HCT116 (cell line): ENCODE data around the gene TBX3. TPM values are rescaled to one million over a fixed set of nuclear protein-coding genes. Genes with fewer than 3 reads are reported as not detected.

Source experiments
- ATAC-seq: fragments of 200-7000 bp; cut with Tn5 transposase; 2 replicates; pipeline ENCODE4 v1.9.1; 2020; ENCODE audit warnings: mild to moderate bottlenecking, moderate library complexity
- BruUV-seq: library from RNA; stranded (reverse); fragments of 400-500 nt; replicated peaks from 2 replicates; lab custom pipeline; 2021; lab: Mats Ljungman, UMichigan
- CTCF ChIA-PET: fragments of 300-600 bp; sonication (Branson Sonifier 250); formaldehyde crosslinking; loops from one replicate; lab custom pipeline; 2021; ENCODE audit warnings: antibody characterized with exemption; lab: Charles Lee
- POLR2A ChIA-PET: fragments of 300-600, 350-600 bp; sonication (Branson Sonifier 250); formaldehyde crosslinking; loops from one replicate; lab custom pipeline; 2021; ENCODE audit warnings: antibody characterized with exemption; lab: Charles Lee
- RAD21 ChIA-PET, 2 experiments: fragments of 300-600 bp; sonication (Branson Sonifier 250); formaldehyde crosslinking; loops; one replicate each; lab custom pipeline; 2023; ENCODE audit warnings: low total read pairs in 2 of 2; ENCODE audit not compliant: uncharacterized antibody in 2 of 2, unreplicated experiment in 2 of 2, low non-redundant PET in 1 of 2; lab: Charles Lee
- DNase-seq: peaks from one replicate; pipeline ENCODE4 v3.0.0-alpha.2; 2010; ENCODE audit warnings: low read depth, low spot score
- H2AFZ ChIP-seq: fragments of 200-600 bp; shearing (Covaris generic), sonication (generic); 2 replicates; pipeline ENCODE4 v1.6.1; 2017; ENCODE audit warnings: low read depth, mixed run types, mixed read lengths, antibody characterized with exemption, low read length; ENCODE audit not compliant: poor library complexity, severe bottlenecking
- H3K27ac ChIP-seq: 2 replicates; pipeline ENCODE4 v1.5.1; 2012; ENCODE audit warnings: low read depth, low read length
- H3K27me3 ChIP-seq: fragments of 200-600 bp; sonication (generic); 2 replicates; pipeline ENCODE4 v1.6.1; 2016; ENCODE audit warnings: mixed run types, low read length, mixed read lengths; ENCODE audit not compliant: insufficient read depth
- H3K36me3 ChIP-seq, 2 experiments: fragments of 200-500 bp in 1 of 2; fragments of 200-600 bp in 1 of 2; sonication (Bioruptor generic) in 1 of 2; sonication (generic) in 1 of 2; 2 replicates each; pipeline versions ENCODE4 v1.5.1 to v1.6.1; 2014 to 2016; ENCODE audit warnings: low read length in 2 of 2, inconsistent platforms in 1 of 2, mixed read lengths in 1 of 2, mixed run types in 1 of 2; ENCODE audit not compliant: insufficient read depth in 2 of 2, control insufficient read depth in 1 of 2
- H3K4me1 ChIP-seq, 2 experiments: fragments of 200-600 bp in 1 of 2; sonication (generic) in 1 of 2; 2 replicates each; pipeline versions ENCODE4 v1.5.1 to v1.6.1; 2012 to 2017; ENCODE audit warnings: low read length in 2 of 2, inconsistent platforms in 1 of 2, mild to moderate bottlenecking in 1 of 2, mixed read lengths in 1 of 2, mixed run types in 1 of 2, moderate library complexity in 1 of 2; ENCODE audit not compliant: insufficient read depth in 2 of 2, control insufficient read depth in 1 of 2
- H3K4me2 ChIP-seq: fragments of 200-600 bp; sonication (generic); 2 replicates; pipeline ENCODE4 v1.6.1; 2017; ENCODE audit warnings: mixed run types, low read length, mixed read lengths
- H3K4me3 ChIP-seq, 2 experiments: fragments of 200-600 bp in 1 of 2; sonication (generic) in 1 of 2; replicated peaks in 1 of 2; 2 replicates each; pipeline ENCODE4 v1.5.1; 2011 to 2016; ENCODE audit warnings: low read length in 2 of 2, control low read depth in 1 of 2, low read depth in 1 of 2, mild to moderate bottlenecking in 1 of 2, mixed read lengths in 1 of 2, mixed run types in 1 of 2
- H3K79me2 ChIP-seq: fragments of 200-600 bp; sonication (generic); 2 replicates; pipeline ENCODE4 v1.6.1; 2017; ENCODE audit warnings: mild to moderate bottlenecking, mixed run types, low read length, moderate library complexity, mixed read lengths; ENCODE audit not compliant: insufficient read depth
- H3K9ac ChIP-seq: fragments of 200-600 bp; sonication (generic); 2 replicates; pipeline ENCODE4 v1.6.1; 2016; ENCODE audit warnings: low read length, mixed read lengths
- H3K9me2 ChIP-seq: fragments of 200-600 bp; sonication (generic), shearing (Covaris generic); 2 replicates; pipeline ENCODE4 v1.6.1; 2017; ENCODE audit warnings: mixed run types, mild to moderate bottlenecking, moderate library complexity; ENCODE audit not compliant: insufficient read depth
- H3K9me3 ChIP-seq, 2 experiments: fragments of 200-500 bp in 1 of 2; fragments of 200-600 bp in 1 of 2; sonication (Bioruptor generic) in 1 of 2; sonication (generic) in 1 of 2; 2 replicates each; pipeline ENCODE4 v1.6.1; 2014 to 2017; ENCODE audit warnings: low read length in 2 of 2, mixed read lengths in 2 of 2, inconsistent platforms in 1 of 2, low read depth in 1 of 2, mild to moderate bottlenecking in 1 of 2, mixed run types in 1 of 2, moderate library complexity in 1 of 2; ENCODE audit not compliant: control insufficient read depth in 1 of 2, insufficient read depth in 1 of 2
- H4K20me1 ChIP-seq: fragments of 200-600 bp; sonication (generic), shearing (Covaris generic); 2 replicates; pipeline ENCODE4 v1.6.1; 2017; ENCODE audit warnings: mixed run types, mild to moderate bottlenecking, moderate library complexity; ENCODE audit not compliant: insufficient read depth
- CBX3 ChIP-seq: IDR thresholded peaks from 2 replicates; pipeline ENCODE4 v1.6.1; 2012; ENCODE audit warnings: low read depth
- CEBPB ChIP-seq: IDR thresholded peaks from 2 replicates; pipeline ENCODE4 v1.6.1; 2012; ENCODE audit warnings: low read depth
- EGR1 ChIP-seq: IDR thresholded peaks from 2 replicates; pipeline ENCODE4 v1.6.1; 2012; ENCODE audit warnings: low read depth
- ELF1 ChIP-seq: IDR thresholded peaks from 2 replicates; pipeline ENCODE4 v1.6.1; 2012; ENCODE audit warnings: low read depth, borderline replicate concordance
- EZH2 ChIP-seq: fragments of 200-600 bp; sonication (generic); IDR thresholded peaks from 2 replicates; pipeline ENCODE4 v1.6.1; 2017; ENCODE audit warnings: antibody characterized with exemption, mixed run types
- EZH2phosphoT487 ChIP-seq: fragments of 200-600 bp; IDR thresholded peaks from 2 replicates; pipeline ENCODE4 v1.6.1; 2018; ENCODE audit warnings: antibody characterized with exemption, borderline replicate concordance
- FOSL1 ChIP-seq: IDR thresholded peaks from 2 replicates; pipeline ENCODE4 v1.6.1; 2012; ENCODE audit warnings: low read depth
- JUND ChIP-seq: IDR thresholded peaks from 2 replicates; pipeline ENCODE4 v1.6.1; 2012
- POLR2A ChIP-seq: IDR thresholded peaks from 2 replicates; pipeline ENCODE4 v1.7.0; 2011; ENCODE audit warnings: borderline replicate concordance; ENCODE audit not compliant: insufficient read depth, insufficient read length; ENCODE audit errors: extremely low read depth
- RAD21 ChIP-seq: IDR thresholded peaks from 2 replicates; pipeline ENCODE4 v1.6.1; 2012; ENCODE audit warnings: low read depth, mild to moderate bottlenecking
- SP1 ChIP-seq: IDR thresholded peaks from 2 replicates; pipeline ENCODE4 v1.6.1; 2012; ENCODE audit warnings: low read depth
- SRF ChIP-seq: IDR thresholded peaks from 2 replicates; pipeline ENCODE4 v1.6.1; 2012; ENCODE audit warnings: low read depth
- YY1 ChIP-seq: IDR thresholded peaks from 2 replicates; pipeline ENCODE4 v1.6.1; 2011; ENCODE audit warnings: low read length, low read depth, moderate library complexity, mild to moderate bottlenecking; ENCODE audit not compliant: insufficient replicate concordance; ENCODE audit errors: extremely low read depth
- ZFX ChIP-seq: fragments of 450-650 bp; IDR thresholded peaks from 2 replicates; pipeline ENCODE4 v1.6.1; 2017
- ZNF274 ChIP-seq: fragments of 200-500 bp; sonication (Bioruptor generic); IDR thresholded peaks from 2 replicates; pipeline ENCODE4 v1.6.1; 2014; ENCODE audit warnings: mild to moderate bottlenecking, low read depth, low read length, inconsistent platforms
- intact Hi-C: fragments of 100-400 bp; cut with micrococcal nuclease; formaldehyde crosslinking; loops from 2 replicates; pipeline ENCODE4 v1.10.0; 2022
- total RNA-seq: library from RNA; stranded (reverse); gene quantifications from one replicate; pipeline ENCODE4 v1.2.1, GENCODE V29; 2021; ENCODE audit not compliant: unreplicated experiment
- TF ChIP-seq, protein P1 (sequence below): IDR thresholded peaks from 2 replicates; pipeline ENCODE4 v1.6.1; 2012
- TF ChIP-seq, protein P2 (sequence below): IDR thresholded peaks from 2 replicates; pipeline ENCODE4 v1.6.1; 2011; ENCODE audit warnings: mild to moderate bottlenecking, low read length, moderate library complexity; ENCODE audit not compliant: insufficient replicate concordance; ENCODE audit errors: extremely low read depth
- TF ChIP-seq, protein P3 (sequence below): IDR thresholded peaks from 2 replicates; pipeline ENCODE4 v1.6.1; 2012

TBX3 gene
- total RNA-seq, 1 experiment from 2014 or later: 12.8 TPM

DNA sequence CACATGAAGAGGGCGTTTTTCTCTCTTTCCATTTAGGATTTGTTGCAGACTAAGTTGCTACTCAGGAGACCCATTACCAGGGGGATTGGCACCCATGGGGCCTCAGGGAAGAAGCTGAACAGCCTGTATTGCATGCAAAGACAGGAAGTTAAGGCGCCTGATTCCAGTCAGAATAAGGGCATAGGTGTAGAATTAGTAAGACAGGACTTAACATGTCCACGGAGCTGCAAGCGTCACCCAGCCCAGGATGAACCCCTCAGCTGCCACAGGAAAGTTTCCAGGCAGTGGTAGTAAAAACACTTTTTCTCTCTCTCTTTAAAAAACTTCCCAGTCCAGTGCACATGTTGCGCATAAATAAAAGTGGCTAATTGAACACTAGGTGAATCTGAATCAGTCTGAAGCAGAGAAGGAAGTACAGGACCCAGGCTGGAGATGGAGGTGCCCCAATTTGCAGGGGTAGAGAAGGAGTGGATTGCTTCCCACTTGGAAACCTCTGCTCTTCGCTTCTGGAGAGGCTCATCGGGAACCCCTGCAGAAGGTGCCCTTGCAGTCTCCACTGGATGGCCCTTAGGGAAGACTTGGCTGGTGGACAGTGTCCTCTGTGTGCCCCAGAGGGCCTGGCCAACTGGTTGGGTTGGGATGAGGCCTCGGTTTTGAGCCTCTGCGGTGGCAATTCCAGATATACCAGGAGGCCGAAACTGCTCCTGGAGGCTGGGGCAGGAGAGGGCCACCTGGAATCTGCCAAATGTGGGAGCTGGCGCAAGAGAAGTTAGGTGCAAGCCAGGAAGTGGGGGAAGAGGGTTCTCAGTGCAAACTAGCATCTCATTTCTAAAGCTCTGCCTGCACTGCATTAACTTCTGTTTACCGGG lies 10.7 kb upstream of the TBX3 start:
- no peak overlapping the region for H3K27ac ChIP-seq
- H3K36me3 ChIP-seq: no peaks in the 10 kb centered on the region
- ChIA-PET POLR2A (no interaction called here), CTCF (interaction anchor here (0.9 kb wide), 1 partner anchor 10 kb away, joined by 3 read pairs; the partner anchor contains the start of gene TBX3)
- no peaks in the 10 kb centered on the region for H3K4me1 ChIP-seq
- intact Hi-C loops: no loop called here
- no peak overlapping the region for H3K9ac ChIP-seq
- no peaks in the 10 kb centered on the region for H3K9me2 ChIP-seq
- no peak overlapping the region for H3K4me3 ChIP-seq
- peaks cover 27% of the 10 kb centered on the region for H3K27me3 ChIP-seq
- no peak overlapping the region for H2AFZ ChIP-seq
- DNase-seq (no peak), ATAC-seq (no peak)
- no peaks in the 10 kb centered on the region for H3K9me3 ChIP-seq
- no peak overlapping the region for H3K4me2 ChIP-seq
- no TSS peak for BruUV-seq
- no peaks in the 10 kb centered on the region for H4K20me1 ChIP-seq
- TF ChIP-seq SRF: no peak
- TF ChIP-seq ZNF274: no peak
- TF ChIP-seq ZFX: no peak
- no peak for TF ChIP-seq EZH2phosphoT487
- TF ChIP-seq, all 23 proteins: peak for 0
- RAD21 ChIA-PET: no interaction called here
- H3K79me2 ChIP-seq: no peaks in the 10 kb centered on the region

- H3K4me2 ChIP-seq: no peak overlapping the region
- TF ChIP-seq, protein P1, sequence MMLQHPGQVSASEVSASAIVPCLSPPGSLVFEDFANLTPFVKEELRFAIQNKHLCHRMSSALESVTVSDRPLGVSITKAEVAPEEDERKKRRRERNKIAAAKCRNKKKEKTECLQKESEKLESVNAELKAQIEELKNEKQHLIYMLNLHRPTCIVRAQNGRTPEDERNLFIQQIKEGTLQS: no peak
- TF ChIP-seq EZH2: no peak
- no peak for TF ChIP-seq RAD21
- no peak for TF ChIP-seq YY1
- no peak for TF ChIP-seq ZNF274
- TF ChIP-seq POLR2A: no peak
- TF ChIP-seq SRF: no peak
- no peak for TF ChIP-seq ZFX
- TF ChIP-seq ELF1: no peak
- TF ChIP-seq, protein P2, sequence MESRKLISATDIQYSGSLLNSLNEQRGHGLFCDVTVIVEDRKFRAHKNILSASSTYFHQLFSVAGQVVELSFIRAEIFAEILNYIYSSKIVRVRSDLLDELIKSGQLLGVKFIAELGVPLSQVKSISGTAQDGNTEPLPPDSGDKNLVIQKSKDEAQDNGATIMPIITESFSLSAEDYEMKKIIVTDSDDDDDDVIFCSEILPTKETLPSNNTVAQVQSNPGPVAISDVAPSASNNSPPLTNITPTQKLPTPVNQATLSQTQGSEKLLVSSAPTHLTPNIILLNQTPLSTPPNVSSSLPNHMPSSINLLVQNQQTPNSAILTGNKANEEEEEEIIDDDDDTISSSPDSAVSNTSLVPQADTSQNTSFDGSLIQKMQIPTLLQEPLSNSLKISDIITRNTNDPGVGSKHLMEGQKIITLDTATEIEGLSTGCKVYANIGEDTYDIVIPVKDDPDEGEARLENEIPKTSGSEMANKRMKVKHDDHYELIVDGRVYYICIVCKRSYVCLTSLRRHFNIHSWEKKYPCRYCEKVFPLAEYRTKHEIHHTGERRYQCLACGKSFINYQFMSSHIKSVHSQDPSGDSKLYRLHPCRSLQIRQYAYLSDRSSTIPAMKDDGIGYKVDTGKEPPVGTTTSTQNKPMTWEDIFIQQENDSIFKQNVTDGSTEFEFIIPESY: no peak
- TF ChIP-seq CEBPB: no peak
- TF ChIP-seq, protein P3, sequence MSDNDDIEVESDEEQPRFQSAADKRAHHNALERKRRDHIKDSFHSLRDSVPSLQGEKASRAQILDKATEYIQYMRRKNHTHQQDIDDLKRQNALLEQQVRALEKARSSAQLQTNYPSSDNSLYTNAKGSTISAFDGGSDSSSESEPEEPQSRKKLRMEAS: no peak
- no peak for TF ChIP-seq FOSL1
- no peak for TF ChIP-seq CBX3
- no peak for TF ChIP-seq EGR1
- no peak for TF ChIP-seq JUND
- TF ChIP-seq SP1: no peak
Observed at GRCh38 chr12:114693532-114693931, 9.6 kb upstream of the TBX3 start.

More at GRCh38 chr12:114693532-114693931, 9.6 kb upstream of the TBX3 start:
- Histone ChIP-seq H2AFZ (no peak overlapping the region), H3K9me2 (no peaks in the 10 kb centered on the region), H3K4me3 (no peak overlapping the region), H3K9ac (no peak overlapping the region), H3K27ac (no peak overlapping the region), H4K20me1 (no peaks in the 10 kb centered on the region), H3K79me2 (no peaks in the 10 kb centered on the region), H3K27me3 (peaks cover 32% of the 10 kb centered on the region), H3K36me3 (no peaks in the 10 kb centered on the region), H3K9me3 (no peaks in the 10 kb centered on the region), H3K4me1 (no peaks in the 10 kb centered on the region)
- ChIA-PET CTCF (no interaction called here), RAD21 (no interaction called here), POLR2A (no interaction called here)
- DNase-seq: no peak
- no peak for ATAC-seq
- intact Hi-C loops: no loop called here
- no TSS peak for BruUV-seq
